ENCODE data around the gene UNC13A.

GRCh38 chr19:17727843-17728242 is 39.7 kb upstream of the UNC13A start:
- TF ChIP-seq, protein P1, sequence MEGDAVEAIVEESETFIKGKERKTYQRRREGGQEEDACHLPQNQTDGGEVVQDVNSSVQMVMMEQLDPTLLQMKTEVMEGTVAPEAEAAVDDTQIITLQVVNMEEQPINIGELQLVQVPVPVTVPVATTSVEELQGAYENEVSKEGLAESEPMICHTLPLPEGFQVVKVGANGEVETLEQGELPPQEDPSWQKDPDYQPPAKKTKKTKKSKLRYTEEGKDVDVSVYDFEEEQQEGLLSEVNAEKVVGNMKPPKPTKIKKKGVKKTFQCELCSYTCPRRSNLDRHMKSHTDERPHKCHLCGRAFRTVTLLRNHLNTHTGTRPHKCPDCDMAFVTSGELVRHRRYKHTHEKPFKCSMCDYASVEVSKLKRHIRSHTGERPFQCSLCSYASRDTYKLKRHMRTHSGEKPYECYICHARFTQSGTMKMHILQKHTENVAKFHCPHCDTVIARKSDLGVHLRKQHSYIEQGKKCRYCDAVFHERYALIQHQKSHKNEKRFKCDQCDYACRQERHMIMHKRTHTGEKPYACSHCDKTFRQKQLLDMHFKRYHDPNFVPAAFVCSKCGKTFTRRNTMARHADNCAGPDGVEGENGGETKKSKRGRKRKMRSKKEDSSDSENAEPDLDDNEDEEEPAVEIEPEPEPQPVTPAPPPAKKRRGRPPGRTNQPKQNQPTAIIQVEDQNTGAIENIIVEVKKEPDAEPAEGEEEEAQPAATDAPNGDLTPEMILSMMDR (conservative IDR thresholded peaks at IDR 0.05), result no peak
- TF ChIP-seq ZFX (IDR thresholded peaks at IDR 0.05), result no peak
